Neural progenitor cell (in vitro differentiated cells): ENCODE results near the gene PRND. TPM values are rescaled to one million over a fixed set of nuclear protein-coding genes. Genes with fewer than 3 reads are reported as not detected.

Experiments used
- DNase-seq: peaks from one replicate; pipeline ENCODE4 v3.0.0-alpha.2; 2016; ENCODE audit warnings: low spot score
- H2AFZ ChIP-seq: fragments of 200-600 bp; sonication (generic); replicated peaks from 2 replicates; pipeline ENCODE4 v1.6.1; 2016; ENCODE audit warnings: antibody characterized with exemption
- H3F3A ChIP-seq: fragments of 200-600 bp; sonication (generic); 2 replicates; pipeline ENCODE4 v1.6.1; 2016; ENCODE audit warnings: antibody characterized with exemption, low read depth
- H3K27ac ChIP-seq: fragments of 200-600 bp; sonication (generic); 2 replicates; pipeline ENCODE4 v1.5.1; 2016; ENCODE audit warnings: mild to moderate bottlenecking
- H3K27me3 ChIP-seq: fragments of 200-600 bp; sonication (generic); 2 replicates; pipeline ENCODE4 v1.6.1; 2016; ENCODE audit warnings: mild to moderate bottlenecking, moderate library complexity
- H3K36me3 ChIP-seq: fragments of 200-600 bp; sonication (generic); 2 replicates; pipeline ENCODE4 v1.5.1; 2016
- H3K4me1 ChIP-seq: fragments of 200-600 bp; sonication (generic); 2 replicates; pipeline ENCODE4 v1.6.1; 2016; ENCODE audit warnings: mixed run types
- H3K4me2 ChIP-seq: fragments of 200-600 bp; sonication (generic); 2 replicates; pipeline ENCODE4 v1.6.1; 2016
- H3K4me3 ChIP-seq: fragments of 200-600 bp; sonication (generic); 2 replicates; pipeline ENCODE4 v1.5.1; 2016
- H3K79me2 ChIP-seq: fragments of 200-600 bp; sonication (generic); 2 replicates; pipeline ENCODE4 v1.6.1; 2016; ENCODE audit warnings: low read depth
- H3K9ac ChIP-seq: fragments of 200-600 bp; sonication (generic); 2 replicates; pipeline ENCODE4 v1.6.1; 2016
- H3K9me3 ChIP-seq: fragments of 200-600 bp; sonication (generic); 2 replicates; pipeline ENCODE4 v1.5.1; 2016; ENCODE audit warnings: low read depth
- H4K20me1 ChIP-seq: fragments of 200-600 bp; sonication (generic); 2 replicates; pipeline ENCODE4 v1.6.1; 2016; ENCODE audit warnings: low read depth
- H3K27ac Mint-ChIP-seq: 3 replicates; pipeline ENCODE4 v1.8.0; 2021; ENCODE audit warnings: mixed read lengths
- H3K27me3 Mint-ChIP-seq: 2 replicates; pipeline ENCODE4 v1.8.0; 2022; ENCODE audit warnings: low read depth, mild to moderate bottlenecking, inconsistent platforms, moderate library complexity, mixed read lengths; ENCODE audit not compliant: insufficient read depth
- H3K36me3 Mint-ChIP-seq: 3 replicates; pipeline ENCODE4 v1.8.0; 2021; ENCODE audit warnings: mixed read lengths
- H3K4me1 Mint-ChIP-seq: 3 replicates; pipeline ENCODE4 v1.8.0; 2021; ENCODE audit warnings: mixed read lengths
- H3K4me3 Mint-ChIP-seq: 3 replicates; pipeline ENCODE4 v1.8.0; 2021; ENCODE audit warnings: mild to moderate bottlenecking, moderate library complexity, mixed read lengths
- H3K9me3 Mint-ChIP-seq: 3 replicates; pipeline ENCODE4 v1.8.0; 2020; ENCODE audit warnings: mixed read lengths
- EZH2 ChIP-seq: fragments of 200-600 bp; sonication (generic); IDR thresholded peaks from 2 replicates; pipeline ENCODE4 v1.6.1; 2017; ENCODE audit warnings: antibody characterized with exemption, mild to moderate bottlenecking, moderate library complexity
- EZH2phosphoT487 ChIP-seq: fragments of 200-600 bp; sonication (generic); IDR thresholded peaks from 2 replicates; pipeline ENCODE4 v1.6.1; 2017; ENCODE audit warnings: antibody characterized with exemption
- total RNA-seq: library from RNA; depleted of rRNA; stranded (reverse); fragments of >200 nt; gene quantifications from 2 replicates; pipeline ENCODE4 v1.2.3, GENCODE V29; 2015; ENCODE audit warnings: low replicate concordance
- TF ChIP-seq, protein P1 (sequence below): fragments of 200-600 bp; sonication (generic); IDR thresholded peaks from 2 replicates; pipeline ENCODE4 v1.5.1; 2017; ENCODE audit warnings: antibody characterized with exemption, mild to moderate bottlenecking

The PRND gene
- total RNA-seq, 1 donor from 2014 or later = not detected

DNA sequence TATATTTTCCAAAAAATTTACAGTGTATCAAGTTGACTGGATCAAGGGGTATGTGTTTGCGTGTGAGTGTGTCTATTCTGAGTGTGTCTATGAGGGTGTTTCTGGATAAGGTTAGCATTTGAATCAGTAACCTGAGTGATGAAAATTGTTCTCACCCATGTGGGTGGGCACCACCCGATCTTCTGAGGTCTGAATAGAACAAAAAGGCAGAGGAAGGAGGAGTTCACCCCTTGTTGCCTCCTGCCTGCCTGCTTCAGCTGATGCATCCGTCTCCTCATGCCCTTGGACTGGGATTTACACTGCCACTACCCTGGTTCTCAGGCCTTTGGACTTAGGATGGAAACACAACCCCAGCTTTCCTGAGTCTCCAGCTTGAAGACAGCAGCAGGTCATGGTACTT is 13.7 kb upstream of the PRND start:
- no peaks in the 10 kb centered on the region for H4K20me1 ChIP-seq

DNA sequence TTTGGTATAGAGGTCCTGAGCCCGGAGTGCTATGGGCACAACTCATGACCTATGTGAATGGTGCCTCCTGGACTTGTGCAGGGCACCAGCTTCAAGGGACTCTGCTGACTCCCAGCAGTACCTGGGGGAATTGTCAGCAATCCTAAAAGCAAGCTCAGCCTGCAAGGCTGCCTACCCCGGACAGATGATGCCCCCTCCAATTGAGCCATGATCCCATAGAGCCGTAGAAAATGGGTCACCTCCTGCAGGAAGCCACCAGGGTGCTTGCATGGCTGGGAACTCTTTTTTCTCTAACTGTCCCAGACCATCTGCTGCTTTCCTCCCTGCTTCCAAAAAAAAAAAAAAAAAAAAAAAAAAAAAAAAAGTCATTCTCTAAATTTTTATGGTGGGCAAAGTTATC is 12.9 kb upstream of the PRND start:
- Histone ChIP-seq H3K4me3 (no peak overlapping the region), H3K36me3 (no peaks in the 10 kb centered on the region), H3K4me1 (peaks cover 11% of the 10 kb centered on the region), H3K79me2 (no peaks in the 10 kb centered on the region), H3F3A (no peaks in the 10 kb centered on the region), H2AFZ (no peak overlapping the region), H3K9me3 (no peaks in the 10 kb centered on the region), H3K4me2 (no peak overlapping the region), H3K9ac (no peak overlapping the region), H3K27me3 (no peaks in the 10 kb centered on the region), H4K20me1 (no peaks in the 10 kb centered on the region), H3K27ac (no peak overlapping the region)
- TF ChIP-seq, protein P1, sequence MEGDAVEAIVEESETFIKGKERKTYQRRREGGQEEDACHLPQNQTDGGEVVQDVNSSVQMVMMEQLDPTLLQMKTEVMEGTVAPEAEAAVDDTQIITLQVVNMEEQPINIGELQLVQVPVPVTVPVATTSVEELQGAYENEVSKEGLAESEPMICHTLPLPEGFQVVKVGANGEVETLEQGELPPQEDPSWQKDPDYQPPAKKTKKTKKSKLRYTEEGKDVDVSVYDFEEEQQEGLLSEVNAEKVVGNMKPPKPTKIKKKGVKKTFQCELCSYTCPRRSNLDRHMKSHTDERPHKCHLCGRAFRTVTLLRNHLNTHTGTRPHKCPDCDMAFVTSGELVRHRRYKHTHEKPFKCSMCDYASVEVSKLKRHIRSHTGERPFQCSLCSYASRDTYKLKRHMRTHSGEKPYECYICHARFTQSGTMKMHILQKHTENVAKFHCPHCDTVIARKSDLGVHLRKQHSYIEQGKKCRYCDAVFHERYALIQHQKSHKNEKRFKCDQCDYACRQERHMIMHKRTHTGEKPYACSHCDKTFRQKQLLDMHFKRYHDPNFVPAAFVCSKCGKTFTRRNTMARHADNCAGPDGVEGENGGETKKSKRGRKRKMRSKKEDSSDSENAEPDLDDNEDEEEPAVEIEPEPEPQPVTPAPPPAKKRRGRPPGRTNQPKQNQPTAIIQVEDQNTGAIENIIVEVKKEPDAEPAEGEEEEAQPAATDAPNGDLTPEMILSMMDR = no peak
- TF ChIP-seq EZH2phosphoT487 = no peak
- no peak for TF ChIP-seq EZH2
- Mint-ChIP-seq H3K9me3 (peaks cover 8% of the 10 kb centered on the region), H3K27me3 (peaks cover 16% of the 10 kb centered on the region), H3K36me3 (no peaks in the 10 kb centered on the region), H3K4me1 (peaks cover 19% of the 10 kb centered on the region), H3K4me3 (no peak overlapping the region), H3K27ac (no peak overlapping the region)
- no peak for DNase-seq

More for the DNA sequence above, 13.7 kb upstream of the PRND start:
- Histone ChIP-seq H3K4me1 (peaks cover 11% of the 10 kb centered on the region), H3K27ac (no peak overlapping the region), H2AFZ (no peak overlapping the region), H3K4me3 (no peak overlapping the region), H3K36me3 (no peaks in the 10 kb centered on the region), H3K4me2 (no peak overlapping the region), H3F3A (no peaks in the 10 kb centered on the region), H3K27me3 (no peaks in the 10 kb centered on the region), H3K9ac (no peak overlapping the region), H3K79me2 (no peaks in the 10 kb centered on the region), H3K9me3 (no peaks in the 10 kb centered on the region)
- TF ChIP-seq EZH2phosphoT487 (no peak), EZH2 (no peak)
- TF ChIP-seq, protein P1 = no peak
- peaks cover 8% of the 10 kb centered on the region for H3K9me3 Mint-ChIP-seq
- no peaks in the 10 kb centered on the region for H3K36me3 Mint-ChIP-seq
- peaks cover 14% of the 10 kb centered on the region for H3K27me3 Mint-ChIP-seq
- DNase-seq = no peak
- H3K4me1 Mint-ChIP-seq = peaks cover 26% of the 10 kb centered on the region
- no peak overlapping the region for H3K4me3 Mint-ChIP-seq
- H3K27ac Mint-ChIP-seq = no peak overlapping the region

DNA sequence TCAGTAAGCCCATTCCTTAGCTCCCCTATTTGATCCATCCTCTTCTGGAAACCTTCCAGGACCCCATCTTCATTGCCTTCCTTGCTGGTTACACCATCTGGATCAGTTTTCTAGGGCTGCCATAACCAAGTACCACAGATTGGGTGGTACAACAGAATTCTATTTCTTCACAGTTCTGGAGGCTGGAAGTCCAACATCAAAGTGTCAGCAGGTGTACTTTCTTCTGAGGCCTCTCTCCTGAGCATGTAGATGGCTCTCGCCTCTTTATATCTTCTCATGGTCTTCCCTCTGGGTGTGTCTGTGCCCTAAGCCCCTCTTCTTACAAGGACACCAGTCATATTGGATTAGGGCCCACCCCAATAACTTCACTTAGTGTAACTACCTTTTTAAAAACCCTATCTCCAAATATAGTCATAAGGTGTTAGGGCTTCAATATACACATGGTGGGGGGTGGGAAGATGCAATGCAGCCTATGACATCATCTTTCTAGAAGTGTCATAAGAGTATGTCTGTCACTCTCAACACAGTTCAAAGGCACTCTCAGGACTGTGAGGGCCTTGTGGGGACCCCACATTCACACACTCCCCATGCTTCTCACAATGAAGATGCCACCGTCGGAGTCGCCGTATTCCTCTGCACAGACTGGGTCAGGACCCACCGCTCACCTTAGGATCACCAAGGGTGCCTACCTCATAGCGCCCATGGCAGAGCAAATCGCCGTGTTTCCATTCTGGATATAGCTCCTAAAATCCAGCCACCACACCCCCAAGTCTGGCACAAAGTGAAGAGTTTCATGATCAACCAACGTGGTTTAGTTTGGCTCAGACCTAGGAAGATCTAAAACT is 12.2 kb upstream of the PRND start:
- Histone ChIP-seq H3K27me3 (no peaks in the 10 kb centered on the region), H3K4me1 (peaks cover 8% of the 10 kb centered on the region), H3K27ac (no peak overlapping the region), H3K9me3 (no peaks in the 10 kb centered on the region), H3K4me3 (no peak overlapping the region), H2AFZ (no peak overlapping the region), H3K9ac (no peak overlapping the region), H3K79me2 (no peaks in the 10 kb centered on the region), H3K36me3 (no peaks in the 10 kb centered on the region), H3F3A (no peaks in the 10 kb centered on the region), H3K4me2 (no peak overlapping the region), H4K20me1 (no peaks in the 10 kb centered on the region)
- H3K36me3 Mint-ChIP-seq = no peaks in the 10 kb centered on the region
- TF ChIP-seq EZH2 (no peak), EZH2phosphoT487 (no peak)
- TF ChIP-seq, protein P1 = no peak
- H3K27ac Mint-ChIP-seq = no peak overlapping the region
- no peak overlapping the region for H3K4me3 Mint-ChIP-seq
- H3K9me3 Mint-ChIP-seq = peaks cover 8% of the 10 kb centered on the region
- H3K4me1 Mint-ChIP-seq = peaks cover 13% of the 10 kb centered on the region
- H3K27me3 Mint-ChIP-seq = peaks cover 16% of the 10 kb centered on the region
- DNase-seq = no peak
